Measurements from ENCODE around the gene GPR146. TPM values are rescaled to one million over a fixed set of nuclear protein-coding genes. Genes with fewer than 3 reads are reported as not detected.

GPR146 gene
- total RNA-seq, 4 donors from 2014 or later: 13.6 to 27.9 (median 16.3) TPM

DNA sequence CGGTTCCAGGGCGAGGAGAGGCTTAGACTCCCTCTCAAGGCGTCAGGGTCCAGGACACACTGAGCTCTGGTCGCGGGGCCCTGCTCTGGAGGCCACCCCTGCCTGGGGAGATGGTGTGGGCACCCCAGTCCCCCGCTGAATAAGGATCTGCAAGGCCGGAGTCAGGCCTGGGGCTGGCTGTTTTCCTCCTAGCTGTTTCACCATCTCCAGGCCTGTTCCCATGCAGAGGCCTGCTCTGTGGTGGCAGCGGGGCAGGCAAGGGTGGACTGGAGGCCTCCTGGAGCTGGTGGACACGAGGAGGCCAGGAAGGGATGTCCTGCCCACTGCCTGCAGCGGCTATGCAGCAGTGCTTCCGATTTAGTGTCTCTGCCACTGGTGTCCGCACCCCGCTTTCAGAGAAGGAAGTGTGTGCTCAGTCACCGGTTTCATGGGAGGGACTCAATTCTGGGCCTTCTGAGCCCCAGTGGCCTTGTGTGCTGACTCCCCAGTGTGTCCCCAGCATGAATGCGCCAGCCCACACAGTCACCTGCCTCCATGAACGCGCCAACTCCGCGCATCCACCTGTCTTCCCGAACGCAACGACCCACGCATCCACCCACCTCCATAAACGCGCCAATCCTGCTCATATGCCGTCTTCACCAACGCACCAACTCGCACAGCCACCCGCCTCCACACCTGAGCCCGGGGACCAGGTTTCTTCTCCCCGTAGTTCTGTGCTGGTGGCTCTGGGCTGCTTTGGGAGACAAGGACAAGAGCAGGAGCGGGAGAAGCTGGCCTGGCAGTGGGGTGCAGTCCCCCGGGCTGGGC lies 14.5 kb upstream of the GPR146 start:
- H3K27ac ChIP-seq: peak overlapping the region in 3 of 4 donors; percentile 95 to 99 (median 98)
- no peaks in the 10 kb centered on the region for H3K27me3 ChIP-seq
- peaks cover 0 to 19% of the 10 kb centered on the region in 2 donors for H3K36me3 ChIP-seq
- TF ChIP-seq POLR2A (IDR thresholded peaks at IDR 0.05): no peak
- no peak for TF ChIP-seq EP300 (IDR thresholded peaks at IDR 0.05)
- TF ChIP-seq, protein P1, sequence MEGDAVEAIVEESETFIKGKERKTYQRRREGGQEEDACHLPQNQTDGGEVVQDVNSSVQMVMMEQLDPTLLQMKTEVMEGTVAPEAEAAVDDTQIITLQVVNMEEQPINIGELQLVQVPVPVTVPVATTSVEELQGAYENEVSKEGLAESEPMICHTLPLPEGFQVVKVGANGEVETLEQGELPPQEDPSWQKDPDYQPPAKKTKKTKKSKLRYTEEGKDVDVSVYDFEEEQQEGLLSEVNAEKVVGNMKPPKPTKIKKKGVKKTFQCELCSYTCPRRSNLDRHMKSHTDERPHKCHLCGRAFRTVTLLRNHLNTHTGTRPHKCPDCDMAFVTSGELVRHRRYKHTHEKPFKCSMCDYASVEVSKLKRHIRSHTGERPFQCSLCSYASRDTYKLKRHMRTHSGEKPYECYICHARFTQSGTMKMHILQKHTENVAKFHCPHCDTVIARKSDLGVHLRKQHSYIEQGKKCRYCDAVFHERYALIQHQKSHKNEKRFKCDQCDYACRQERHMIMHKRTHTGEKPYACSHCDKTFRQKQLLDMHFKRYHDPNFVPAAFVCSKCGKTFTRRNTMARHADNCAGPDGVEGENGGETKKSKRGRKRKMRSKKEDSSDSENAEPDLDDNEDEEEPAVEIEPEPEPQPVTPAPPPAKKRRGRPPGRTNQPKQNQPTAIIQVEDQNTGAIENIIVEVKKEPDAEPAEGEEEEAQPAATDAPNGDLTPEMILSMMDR (IDR thresholded peaks at IDR 0.05): no peak
- TF ChIP-seq POLR2AphosphoS5 (IDR thresholded peaks at IDR 0.05): no peak
- no peaks in the 10 kb centered on the region for H3K9me3 ChIP-seq
- H3K4me3 ChIP-seq: no peak overlapping the region
- H3K4me1 ChIP-seq: peaks cover 0 to 48% (median 9%) of the 10 kb centered on the region in 3 donors
- 94% methylated on average over 11 of the region's 33 CpGs; no CpG with 5 or more reads in 1 of the 2 donors for WGBS, 2 donors (ENCODE audit: low coverage in 1 of 2)
- ATAC-seq: no peak

DNA sequence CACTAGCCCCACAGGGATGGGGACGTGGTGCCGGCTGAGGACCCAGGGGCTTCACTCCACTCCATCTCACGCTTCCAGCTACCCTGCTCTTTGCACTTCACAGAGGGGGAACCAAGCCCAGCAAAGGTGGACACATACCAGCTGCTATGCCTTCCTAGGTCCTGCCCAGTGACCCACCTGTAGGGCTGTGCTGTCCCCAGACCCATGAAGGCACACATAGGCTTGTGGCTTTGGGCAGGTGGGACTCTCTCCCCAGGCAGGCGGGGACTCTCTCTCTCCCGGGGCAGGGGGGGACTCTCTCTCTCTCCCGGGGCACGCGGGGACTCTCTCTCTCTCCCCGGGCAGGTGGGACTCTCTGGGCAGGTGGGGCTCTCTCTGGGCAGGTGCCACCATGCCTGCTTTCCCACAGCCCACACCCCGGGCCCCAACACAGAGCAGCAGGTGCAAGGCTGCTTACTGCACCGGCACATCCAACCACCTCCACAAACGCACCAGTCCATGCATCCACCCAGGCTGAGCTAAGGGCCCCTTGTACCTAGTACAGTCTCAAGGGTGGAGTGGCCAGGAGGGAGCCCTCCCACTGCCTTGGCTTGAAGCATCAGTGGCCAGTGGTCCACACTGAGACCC lies 13.8 kb upstream of the GPR146 start:
- no peaks in the 10 kb centered on the region for H3K9me3 ChIP-seq
- TF ChIP-seq, protein P1 (IDR thresholded peaks at IDR 0.05): no peak
- TF ChIP-seq POLR2AphosphoS5 (IDR thresholded peaks at IDR 0.05) (no peak), EP300 (IDR thresholded peaks at IDR 0.05) (no peak), POLR2A (IDR thresholded peaks at IDR 0.05) (no peak)
- H3K36me3 ChIP-seq: peaks cover 0 to 12% of the 10 kb centered on the region in 2 donors
- H3K4me3 ChIP-seq: no peak overlapping the region
- WGBS, 2 donors (ENCODE audit: low coverage in 1 of 2): no CpG with 5 or more reads among the region's 12 CpGs
- no peak overlapping the region for H3K27ac ChIP-seq
- no peak for ATAC-seq
- peaks cover 0 to 41% (median 9%) of the 10 kb centered on the region in 3 donors for H3K4me1 ChIP-seq
- no peaks in the 10 kb centered on the region for H3K27me3 ChIP-seq

DNA sequence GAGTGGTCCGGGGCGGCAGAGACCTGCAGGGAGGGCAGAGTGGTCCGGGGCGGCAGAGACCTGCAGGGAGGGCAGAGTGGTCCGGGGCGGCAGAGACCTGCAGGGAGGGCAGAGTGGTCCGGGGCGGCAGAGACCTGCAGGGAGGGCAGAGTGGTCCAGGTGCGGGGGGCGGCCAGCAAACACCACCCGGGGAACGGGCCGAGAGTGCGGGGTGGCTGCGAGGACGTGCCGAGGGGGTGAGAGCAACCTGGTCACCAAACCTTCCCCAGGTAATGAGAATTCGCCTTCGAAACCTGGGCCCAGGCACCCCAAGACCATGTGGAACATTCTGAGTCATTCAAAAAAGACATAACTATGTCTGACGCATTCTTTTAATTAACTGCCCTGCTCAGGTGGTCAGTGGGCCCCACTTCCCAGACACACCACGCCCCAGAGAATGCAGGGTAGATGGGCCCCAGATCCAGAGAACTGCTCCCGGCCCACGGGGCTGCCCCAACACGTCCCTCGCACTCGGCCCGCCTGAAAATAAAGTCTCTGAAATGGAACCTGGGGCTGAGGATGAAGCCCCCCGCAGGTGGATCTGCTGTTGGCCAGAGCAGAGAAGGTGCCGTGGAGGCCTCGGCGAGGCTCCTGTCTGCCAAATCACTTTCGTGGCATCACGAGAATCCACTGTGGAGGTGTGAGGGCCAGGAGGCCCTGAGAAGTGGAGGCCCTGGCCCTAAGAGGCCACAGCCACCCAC lies 12.5 kb upstream of the GPR146 start:
- Histone ChIP-seq H3K4me1 (peaks cover 0 to 28% (median 6%) of the 10 kb centered on the region in 3 donors), H3K27ac (no peak overlapping the region), H3K36me3 (no peaks in the 10 kb centered on the region), H3K27me3 (no peaks in the 10 kb centered on the region), H3K4me3 (no peak overlapping the region), H3K9me3 (no peaks in the 10 kb centered on the region)
- WGBS, 2 donors (ENCODE audit: low coverage in 1 of 2): 88 to 97% methylated on average over 5 to 18 of the region's 33 CpGs
- ATAC-seq: no peak
- TF ChIP-seq POLR2A (IDR thresholded peaks at IDR 0.05) (no peak), EP300 (IDR thresholded peaks at IDR 0.05) (no peak), POLR2AphosphoS5 (IDR thresholded peaks at IDR 0.05) (no peak)
- TF ChIP-seq, protein P1 (IDR thresholded peaks at IDR 0.05): no peak

DNA sequence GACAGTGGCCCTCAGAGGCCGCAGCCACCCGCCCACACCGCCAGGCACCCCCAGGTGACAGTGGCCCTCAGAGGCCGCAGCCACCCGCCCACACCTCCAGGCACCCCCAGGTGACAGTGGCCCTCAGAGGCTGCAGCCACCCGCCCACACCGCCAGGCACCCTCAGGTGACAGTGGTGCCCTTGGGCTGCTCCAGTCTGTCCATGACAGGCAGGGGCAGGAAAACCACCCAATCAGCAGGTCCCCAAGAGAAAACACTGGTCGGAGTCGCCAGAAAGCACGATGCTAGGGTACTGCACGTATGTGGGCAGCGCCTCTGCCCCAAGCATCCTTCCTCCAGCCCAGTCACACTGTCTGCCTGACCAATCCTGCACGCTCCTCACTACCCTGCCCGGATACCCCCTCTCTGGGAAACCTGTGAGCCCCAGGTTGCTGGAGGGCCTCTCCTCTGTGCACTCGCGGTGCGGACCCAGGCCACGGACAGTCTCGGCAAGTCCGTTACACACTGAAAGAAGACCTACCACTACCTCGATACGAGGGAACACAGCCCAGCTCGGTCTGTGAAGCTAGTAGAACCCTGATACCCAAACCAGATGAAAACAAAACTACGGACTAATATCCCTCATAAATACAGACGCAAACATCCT lies 11.7 kb upstream of the GPR146 start:
- ATAC-seq: no peak
- Histone ChIP-seq H3K36me3 (no peaks in the 10 kb centered on the region), H3K4me1 (peaks cover 0 to 20% (median 6%) of the 10 kb centered on the region in 3 donors), H3K9me3 (no peaks in the 10 kb centered on the region), H3K27me3 (no peaks in the 10 kb centered on the region), H3K4me3 (no peak overlapping the region), H3K27ac (no peak overlapping the region)
- TF ChIP-seq, protein P1 (IDR thresholded peaks at IDR 0.05): no peak
- WGBS, 2 donors (ENCODE audit: low coverage in 1 of 2): 80% methylated on average over 1 of the region's 25 CpGs; no CpG with 5 or more reads in 1 of the 2 donors
